GM21723 (cell line): ENCODE data around the gene MAP3K5.
"Not testable (repeated sequence)": the region's sequence is repeated elsewhere in the genome, so short reads cannot be mapped to it uniquely, and the experiment has no call there.

Experiments
- ATAC-seq: cut with Tn5 transposase; IDR thresholded peaks from one replicate; pipeline ENCODE4 v1.9.1; 2021; ENCODE audit warnings: mild to moderate bottlenecking, moderate library complexity; ENCODE audit not compliant: unreplicated experiment

MAP3K5 gene, protein sequence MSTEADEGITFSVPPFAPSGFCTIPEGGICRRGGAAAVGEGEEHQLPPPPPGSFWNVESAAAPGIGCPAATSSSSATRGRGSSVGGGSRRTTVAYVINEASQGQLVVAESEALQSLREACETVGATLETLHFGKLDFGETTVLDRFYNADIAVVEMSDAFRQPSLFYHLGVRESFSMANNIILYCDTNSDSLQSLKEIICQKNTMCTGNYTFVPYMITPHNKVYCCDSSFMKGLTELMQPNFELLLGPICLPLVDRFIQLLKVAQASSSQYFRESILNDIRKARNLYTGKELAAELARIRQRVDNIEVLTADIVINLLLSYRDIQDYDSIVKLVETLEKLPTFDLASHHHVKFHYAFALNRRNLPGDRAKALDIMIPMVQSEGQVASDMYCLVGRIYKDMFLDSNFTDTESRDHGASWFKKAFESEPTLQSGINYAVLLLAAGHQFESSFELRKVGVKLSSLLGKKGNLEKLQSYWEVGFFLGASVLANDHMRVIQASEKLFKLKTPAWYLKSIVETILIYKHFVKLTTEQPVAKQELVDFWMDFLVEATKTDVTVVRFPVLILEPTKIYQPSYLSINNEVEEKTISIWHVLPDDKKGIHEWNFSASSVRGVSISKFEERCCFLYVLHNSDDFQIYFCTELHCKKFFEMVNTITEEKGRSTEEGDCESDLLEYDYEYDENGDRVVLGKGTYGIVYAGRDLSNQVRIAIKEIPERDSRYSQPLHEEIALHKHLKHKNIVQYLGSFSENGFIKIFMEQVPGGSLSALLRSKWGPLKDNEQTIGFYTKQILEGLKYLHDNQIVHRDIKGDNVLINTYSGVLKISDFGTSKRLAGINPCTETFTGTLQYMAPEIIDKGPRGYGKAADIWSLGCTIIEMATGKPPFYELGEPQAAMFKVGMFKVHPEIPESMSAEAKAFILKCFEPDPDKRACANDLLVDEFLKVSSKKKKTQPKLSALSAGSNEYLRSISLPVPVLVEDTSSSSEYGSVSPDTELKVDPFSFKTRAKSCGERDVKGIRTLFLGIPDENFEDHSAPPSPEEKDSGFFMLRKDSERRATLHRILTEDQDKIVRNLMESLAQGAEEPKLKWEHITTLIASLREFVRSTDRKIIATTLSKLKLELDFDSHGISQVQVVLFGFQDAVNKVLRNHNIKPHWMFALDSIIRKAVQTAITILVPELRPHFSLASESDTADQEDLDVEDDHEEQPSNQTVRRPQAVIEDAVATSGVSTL (N-terminal part only)

DNA sequence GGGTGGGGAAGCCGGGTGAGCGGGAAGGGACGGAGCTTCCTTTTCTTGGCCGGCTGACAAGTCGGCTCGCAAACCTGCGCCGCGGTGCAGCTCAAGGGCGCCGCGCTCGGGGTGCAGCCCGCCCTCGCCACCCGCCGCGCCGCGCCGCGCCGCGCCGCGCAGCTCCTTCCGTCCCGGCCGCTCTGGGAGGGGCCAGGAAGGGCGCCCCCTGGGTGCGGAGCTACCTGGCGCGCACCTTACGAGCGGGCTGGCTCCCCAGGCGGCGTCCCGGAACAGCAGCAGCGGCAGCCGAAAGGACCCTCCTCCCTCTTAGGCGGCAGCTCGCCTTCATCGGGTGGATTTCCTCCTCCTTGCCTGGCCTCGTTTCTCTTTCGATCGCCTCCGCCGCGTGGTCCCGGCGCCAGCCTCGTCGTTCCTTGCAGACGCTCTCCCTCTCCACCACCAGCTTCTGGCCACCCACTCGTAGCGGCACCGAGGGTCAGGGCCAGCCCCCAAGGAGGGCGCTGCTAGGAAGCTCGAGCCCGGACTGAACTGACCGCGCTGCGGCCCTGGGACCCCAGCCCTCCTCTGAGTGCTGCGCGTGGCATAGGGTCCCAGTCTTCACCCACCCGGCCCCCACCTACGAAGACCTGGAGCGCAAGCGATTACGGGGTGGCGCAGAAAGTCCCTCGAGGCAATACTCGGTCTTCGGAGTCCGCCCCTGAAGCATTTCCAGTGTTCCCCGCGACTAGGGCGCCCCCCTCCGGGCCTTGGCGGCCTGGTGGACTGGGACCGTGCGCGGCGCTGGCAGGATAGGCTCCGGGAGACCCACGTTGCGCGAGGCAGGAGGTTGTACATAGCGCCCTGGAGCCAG is at the start of gene MAP3K5:
TSS of gene MAP3K5 (minus strand) at position 68 of the 853 bp plus-strand sequence. CDS start 320 bp downstream, outside the sequence.
- ATAC-seq = peak; percentile 65

DNA sequence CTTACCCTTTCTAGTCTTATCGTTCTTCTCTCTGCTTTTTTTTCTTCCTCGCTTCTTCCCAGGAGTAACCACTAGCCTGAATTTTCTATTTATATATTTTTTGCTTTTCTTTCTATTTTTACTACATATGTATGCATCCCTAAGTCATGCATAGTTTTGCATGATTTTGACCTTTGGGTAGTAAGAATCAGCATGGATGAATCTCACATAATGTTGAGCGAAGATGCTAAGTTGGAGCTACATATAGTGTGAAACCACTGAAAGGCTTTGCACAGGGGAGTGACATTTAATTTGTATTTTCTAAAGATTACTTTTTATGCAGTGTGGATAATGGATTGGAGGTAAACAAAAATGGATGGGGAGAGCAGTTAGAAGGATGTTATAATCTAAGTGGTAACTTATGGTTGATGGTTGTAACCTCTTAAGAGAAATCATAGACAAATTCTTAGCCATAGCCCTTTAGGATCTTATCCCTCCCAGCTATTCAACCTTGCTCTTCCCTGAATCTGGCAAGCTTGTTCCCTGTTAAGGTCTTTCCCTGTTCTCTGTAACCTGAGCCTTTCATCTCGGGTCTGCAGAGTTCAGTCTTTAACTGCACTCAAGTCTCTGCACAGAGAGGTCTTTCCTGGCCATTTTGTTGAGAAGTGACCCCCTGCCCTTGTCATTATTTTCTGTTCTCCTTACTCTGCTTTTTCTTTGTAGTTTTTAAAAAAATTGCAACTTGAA is 48.2 kb upstream of the MAP3K5 start:
- ATAC-seq = no peak

DNA sequence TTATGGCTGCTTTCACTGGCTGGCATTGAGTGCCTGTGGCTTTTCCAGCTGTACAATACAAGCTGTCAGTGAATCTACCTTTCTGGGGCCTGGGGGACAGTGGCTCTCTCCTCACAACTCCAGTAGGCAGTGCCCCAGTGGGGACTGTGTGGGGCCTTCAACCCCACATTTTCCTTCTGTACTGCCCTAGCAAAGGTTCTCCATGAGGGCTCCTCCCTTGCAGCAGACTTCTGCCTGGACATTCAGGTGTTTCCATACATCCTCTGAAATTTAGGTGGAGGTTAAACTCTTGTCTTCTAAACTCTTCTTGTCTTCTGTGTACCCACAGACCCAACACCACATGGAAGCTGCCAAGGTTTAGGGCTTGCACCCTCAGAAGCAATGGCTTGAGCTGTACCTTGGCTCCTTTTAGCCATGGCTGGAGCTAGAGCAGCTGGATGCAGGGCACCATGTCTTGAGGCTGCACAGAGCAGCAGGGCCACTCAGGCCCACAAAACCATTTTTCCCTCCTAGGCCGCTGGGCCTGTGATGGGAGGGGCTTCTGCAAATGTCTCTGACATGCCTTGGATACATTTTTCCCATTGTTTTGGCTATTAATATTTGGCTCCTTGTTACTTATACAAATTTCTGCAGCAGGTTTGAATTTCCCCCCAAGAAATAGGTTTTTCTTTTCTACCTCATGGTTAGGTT is 39.7 kb upstream of the MAP3K5 start:
- ATAC-seq = no peak

DNA sequence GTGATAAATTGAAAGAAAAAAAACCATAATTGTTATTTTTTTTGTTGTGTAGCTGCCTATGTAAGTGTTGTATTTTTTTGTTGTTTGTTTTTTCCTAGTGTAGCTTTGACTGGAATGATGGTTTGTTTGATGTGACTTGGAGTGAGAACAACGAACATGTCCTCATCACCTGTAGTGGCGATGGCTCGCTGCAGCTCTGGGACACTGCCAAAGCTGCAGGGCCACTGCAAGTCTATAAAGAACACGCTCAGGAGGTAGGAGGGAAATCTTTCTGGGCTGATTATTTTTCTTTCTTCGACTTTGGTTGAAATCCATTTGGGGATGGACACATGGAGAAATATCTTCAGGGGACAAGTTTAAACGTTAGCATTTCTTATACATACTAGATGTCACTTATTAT is 33.9 kb upstream of the MAP3K5 start:
- ATAC-seq = no peak

DNA sequence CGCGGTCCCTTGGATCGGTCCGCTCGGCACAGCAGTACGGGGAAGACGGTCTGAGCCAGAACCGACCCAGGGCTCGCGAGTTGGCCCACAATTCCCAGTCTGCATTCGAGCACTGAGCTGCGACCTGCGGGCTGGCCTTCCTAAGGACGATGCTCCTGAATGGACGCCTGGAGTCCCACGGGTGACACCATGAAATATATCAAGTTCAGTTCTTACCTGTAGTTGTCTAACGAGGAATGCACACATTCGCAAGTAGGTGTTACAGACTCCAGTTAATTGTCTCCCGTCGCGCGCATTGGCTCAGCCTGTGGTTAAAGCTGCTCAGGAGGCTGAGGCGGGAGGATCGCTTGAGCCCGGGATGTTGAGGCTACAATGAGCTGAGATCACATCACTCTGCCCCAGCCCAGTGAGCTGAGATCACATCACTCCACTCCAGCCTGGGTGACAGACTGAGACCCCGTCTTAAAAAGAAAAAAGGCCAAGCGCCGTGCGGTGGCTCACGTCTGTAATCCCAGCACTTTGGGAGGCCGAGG is 30.9 kb upstream of the MAP3K5 start:
- ATAC-seq = no peak

DNA sequence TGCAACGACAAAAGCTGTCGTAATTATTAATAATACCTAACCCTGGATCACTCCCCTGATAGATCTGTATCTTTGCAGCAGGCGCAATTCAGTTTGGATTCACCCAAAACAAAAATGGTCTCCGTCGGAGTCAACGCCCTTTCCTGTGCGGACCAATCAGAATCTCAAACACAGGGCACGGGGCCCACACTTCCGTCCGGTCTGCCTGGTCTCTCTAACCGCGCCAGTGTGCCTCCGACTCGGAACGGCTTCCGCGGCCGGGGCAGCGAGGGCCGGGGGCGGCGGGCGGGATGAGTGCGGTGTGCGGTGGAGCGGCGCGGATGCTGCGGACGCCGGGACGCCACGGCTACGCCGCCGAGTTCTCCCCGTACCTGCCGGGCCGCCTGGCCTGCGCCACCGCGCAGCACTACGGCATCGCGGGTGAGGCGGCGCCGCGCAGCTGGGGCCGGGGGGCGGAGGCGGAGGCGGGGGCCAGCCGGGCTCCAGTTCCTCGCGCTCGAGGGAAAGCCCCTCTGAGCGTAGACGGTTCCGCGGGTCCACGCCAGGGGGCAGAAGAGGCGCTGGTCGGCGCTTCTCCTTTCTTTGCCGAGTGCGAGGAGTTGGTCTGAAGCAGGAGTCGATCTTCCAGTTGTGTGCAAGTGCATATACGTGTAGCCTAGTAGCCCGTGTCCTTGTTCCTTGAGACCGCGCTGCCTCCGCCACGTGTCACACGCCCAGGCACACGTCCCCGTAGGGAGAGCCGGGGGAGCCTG is 30.3 kb upstream of the MAP3K5 start, which contains the start of gene PEX7:
TSS of gene PEX7 (plus strand) at position 217 of the 752 bp plus-strand sequence. CDS start at position 291, 74 bp downstream.
- peak; percentile 97 for ATAC-seq

DNA sequence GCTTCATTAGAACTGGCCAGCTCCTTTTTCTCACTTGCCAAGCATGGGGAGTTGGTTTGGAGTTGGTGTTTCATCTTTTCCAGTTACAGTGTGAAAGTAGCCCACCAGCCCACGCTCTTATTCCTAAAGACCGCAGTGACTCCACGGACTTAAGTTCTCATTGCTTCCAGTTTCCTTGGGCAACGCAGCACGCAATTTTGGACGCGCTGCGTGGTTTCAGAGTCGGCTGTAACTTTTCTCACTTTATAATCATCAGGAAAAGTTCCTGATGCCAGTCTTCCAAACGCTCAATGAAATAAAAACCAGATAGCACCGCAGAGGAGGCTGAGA is 29.7 kb upstream of the MAP3K5 start:
- ATAC-seq = peak; percentile 3

DNA sequence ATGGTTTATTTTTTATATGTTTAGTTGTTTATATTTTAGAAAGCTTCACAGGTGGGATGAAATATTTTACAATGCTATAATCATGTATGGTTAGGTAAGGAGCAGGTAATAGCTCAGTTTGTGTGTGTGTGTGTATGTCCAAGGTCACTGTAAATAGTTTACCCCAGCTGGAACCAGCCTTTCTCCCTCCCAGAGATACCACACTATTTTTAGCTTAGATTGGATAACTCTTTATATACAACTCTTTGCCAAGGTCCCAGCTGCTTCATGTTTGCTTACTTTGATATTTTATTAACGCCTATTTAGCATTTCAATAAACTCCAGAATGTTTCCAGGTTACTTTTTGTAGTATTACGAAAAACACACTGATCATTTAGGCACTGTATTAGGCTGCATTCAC is 28.3 kb upstream of the MAP3K5 start:
- no peak for ATAC-seq

DNA sequence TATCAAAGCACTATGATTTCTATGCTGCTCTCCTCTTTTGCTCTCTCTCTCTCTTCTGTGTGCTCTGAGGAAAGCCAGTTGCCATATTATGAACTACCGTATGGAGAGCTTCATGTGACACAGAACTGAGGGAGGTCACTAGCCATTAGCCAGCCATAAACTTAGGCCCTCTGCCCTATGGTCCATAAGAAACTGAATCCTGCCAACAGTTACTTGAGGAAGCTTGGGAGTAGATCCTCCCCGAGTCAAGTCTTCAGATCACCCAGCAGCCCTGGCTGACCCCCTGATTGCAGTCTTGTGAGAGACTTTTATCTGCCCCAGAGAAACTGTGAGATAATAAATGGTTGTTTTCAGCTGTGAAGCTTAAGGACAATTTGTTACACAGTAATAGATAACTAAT is 24.4 kb upstream of the MAP3K5 start:
- ATAC-seq = no peak

DNA sequence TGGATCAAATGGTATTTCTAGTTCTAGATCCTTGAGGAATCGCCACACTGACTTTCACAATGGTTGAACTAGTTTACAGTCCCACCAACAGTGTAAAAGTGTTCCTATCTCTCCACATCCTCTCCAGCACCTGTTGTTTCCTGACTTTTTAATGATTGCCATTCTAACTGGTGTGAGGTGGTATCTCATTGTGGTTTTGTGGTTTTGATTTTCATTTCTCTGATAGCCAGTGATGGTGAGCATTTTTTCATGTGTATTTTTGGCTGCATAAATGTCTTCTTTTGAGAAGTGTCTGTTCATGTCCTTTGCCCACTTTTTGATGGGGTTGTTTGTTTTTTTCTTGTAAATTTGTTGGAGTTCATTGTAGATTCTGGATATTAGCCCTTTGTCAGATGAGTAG is 23.3 kb upstream of the MAP3K5 start:
- ATAC-seq = not testable (repeated sequence)

DNA sequence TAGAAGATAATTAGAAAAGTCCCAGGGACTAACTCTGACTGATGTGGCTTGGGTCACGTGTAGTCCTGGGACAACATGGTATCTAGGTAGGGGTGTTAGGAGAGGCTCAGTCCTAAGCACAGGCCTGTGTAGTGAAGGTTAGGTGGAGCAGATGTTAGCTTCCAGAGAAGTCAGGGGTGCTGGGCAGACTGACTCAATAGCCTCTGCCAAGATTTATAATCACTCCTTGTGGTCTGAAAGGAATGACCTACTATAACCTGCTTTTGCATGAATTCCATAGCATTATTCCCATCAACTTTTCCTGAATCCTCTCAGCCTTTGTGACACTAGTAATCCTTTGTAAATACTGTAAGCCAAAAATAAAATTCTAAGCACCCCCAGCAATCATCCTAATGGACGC is 19.9 kb upstream of the MAP3K5 start:
- ATAC-seq = no peak

DNA sequence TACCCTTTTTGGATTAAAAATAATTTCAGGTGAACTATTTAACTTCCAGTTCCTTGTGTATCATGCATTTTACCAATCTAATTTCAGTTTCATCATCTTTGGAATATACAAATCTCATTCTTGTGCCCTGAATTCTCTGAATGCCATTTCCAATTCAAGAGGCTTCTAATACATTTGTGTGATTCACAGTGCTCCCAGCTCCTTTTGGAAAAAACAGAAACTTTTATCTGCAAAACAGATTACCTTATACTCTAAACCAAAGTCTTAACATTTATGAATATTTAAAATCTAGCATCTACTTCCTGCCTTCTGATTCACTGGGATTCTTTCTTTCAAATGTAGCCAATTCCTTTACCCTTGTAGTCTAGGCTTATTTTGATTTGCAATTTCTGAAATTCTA is 19.0 kb upstream of the MAP3K5 start:
- ATAC-seq = no peak

DNA sequence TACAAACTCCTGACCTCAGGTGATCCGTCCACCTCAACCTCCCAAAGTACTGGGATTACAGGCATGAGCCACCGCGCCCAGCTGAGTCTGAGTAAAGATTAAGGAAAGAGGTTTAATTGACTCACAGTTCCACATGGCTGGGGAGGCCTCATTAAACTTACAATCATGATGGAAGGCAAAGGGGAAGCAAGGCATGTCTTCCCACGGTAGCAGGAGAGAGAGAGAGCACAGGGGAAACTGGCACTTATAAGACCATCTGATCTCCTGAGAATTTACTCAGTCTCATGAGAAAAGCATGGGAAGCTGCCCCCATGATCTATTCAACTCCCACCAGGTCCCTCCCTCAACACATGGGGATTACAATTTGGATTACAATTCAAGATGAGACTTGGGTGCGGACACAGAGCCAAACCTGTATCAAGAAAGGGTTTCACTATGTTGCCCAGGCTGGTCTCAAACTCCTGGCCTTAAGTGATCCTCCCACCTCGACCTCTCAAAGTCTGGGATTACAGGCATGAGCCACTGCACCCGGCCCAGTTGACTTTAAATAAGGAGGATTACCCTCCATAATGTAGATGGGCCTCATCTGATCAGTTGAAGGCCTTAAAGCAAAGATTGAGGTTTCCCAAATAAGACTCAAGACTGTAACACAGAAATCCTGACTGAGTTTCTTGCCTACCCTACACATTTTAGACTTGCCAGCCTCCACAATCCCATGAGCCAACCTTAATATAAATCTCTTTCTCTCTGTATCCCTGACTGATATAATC is 17.0 kb upstream of the MAP3K5 start:
- no peak for ATAC-seq

DNA sequence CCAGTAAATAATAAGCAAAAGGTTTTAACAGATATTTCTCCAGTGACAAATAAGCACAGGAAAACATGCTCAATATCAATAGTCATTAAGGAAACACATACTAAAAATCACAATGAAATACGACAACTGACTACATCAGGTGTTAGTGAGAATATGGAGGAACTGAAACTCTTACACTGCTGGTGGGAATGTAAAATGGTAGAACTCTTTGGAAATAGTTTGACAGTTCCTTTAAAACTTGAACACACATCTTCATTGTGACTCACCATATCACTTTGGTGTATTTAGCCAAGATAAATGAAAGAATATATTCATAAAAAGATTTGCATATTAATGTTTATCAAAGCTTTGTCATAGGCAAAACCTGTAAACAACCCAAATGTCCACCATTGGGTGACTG is 11.3 kb upstream of the MAP3K5 start:
- no peak for ATAC-seq

DNA sequence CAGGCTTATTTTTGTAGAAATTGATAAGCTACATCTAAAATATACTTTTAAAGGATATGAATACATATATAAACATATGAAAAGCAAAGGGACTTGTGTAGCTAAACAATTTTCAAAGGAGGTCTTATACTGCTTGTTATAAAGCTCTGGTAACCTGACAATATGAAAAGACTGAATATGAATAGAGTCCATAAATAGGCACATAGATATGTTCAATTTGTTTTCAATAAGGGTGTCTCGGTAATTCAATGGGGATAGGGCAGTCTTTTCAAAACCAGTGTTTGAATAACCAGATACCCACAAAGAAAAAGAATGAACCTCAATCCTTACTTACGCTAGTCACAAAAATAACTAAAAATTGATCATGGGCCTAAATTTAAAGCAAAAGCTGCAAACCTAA is 9.3 kb upstream of the MAP3K5 start:
- ATAC-seq = no peak

DNA sequence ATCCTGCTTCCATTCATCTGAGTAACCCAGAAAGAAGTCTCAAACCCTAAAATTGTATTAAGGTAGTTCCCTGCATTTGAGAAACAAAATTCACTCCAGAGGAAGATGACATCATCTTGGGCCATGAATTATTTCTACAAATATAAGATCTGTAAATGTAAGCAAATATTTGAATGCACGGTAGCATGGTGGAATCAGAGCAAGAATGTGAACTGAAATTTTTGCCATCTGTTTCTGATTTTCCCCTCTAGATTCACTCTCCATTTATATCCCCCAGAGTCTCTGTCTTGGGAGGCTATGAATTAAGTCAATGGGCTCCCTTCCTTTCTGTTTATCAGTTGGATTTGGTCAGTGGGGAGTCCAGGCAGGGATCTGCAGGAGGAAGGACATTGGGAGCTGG is 5.8 kb upstream of the MAP3K5 start:
- ATAC-seq = no peak

DNA sequence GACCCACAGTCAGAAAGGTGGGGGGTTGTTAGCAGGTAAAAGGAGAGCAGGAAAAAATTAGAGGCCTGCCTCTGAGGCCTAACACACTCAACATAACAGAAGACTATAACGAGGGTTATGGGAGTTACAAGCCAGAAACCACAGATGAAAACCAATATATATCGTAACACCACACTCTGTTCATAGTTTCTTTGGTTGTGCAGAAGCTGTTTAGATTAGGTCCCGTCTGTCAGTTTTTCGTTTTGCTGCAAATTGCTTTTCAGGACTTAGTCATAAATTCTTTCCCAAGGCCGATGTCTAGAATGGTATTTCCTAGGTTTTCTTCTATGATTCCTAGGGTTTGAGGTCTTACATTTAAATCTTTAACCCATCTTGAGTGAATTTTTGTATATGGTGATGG is 3.7 kb upstream of the MAP3K5 start:
- no peak for ATAC-seq
